Body of pancreas (tissue), 4 donors: Measurements from ENCODE around the gene UNC80.

ENCODE experiments used
- POLR2A ChIP-seq, 3 donors: fragments of 450-650 bp; IDR thresholded peaks; one replicate each; pipeline ENCODE4 v1.6.1; 2016; ENCODE audit warnings: antibody characterized with exemption in 3 of 3, mild to moderate bottlenecking in 2 of 3
- TF ChIP-seq, protein P1 (sequence below), 7 experiments: fragments of 450-650 bp in 4 of 7; fragments of 200-600 bp in 3 of 7; sonication (generic) in 3 of 7; IDR thresholded peaks; one replicate each; pipeline ENCODE4 v1.5.1; 2016 to 2019; ENCODE audit warnings: antibody characterized with exemption in 7 of 7

GRCh38 chr2:209977386-209978239 is 206.0 kb downstream of the UNC80 start:
- TF ChIP-seq, protein P1, sequence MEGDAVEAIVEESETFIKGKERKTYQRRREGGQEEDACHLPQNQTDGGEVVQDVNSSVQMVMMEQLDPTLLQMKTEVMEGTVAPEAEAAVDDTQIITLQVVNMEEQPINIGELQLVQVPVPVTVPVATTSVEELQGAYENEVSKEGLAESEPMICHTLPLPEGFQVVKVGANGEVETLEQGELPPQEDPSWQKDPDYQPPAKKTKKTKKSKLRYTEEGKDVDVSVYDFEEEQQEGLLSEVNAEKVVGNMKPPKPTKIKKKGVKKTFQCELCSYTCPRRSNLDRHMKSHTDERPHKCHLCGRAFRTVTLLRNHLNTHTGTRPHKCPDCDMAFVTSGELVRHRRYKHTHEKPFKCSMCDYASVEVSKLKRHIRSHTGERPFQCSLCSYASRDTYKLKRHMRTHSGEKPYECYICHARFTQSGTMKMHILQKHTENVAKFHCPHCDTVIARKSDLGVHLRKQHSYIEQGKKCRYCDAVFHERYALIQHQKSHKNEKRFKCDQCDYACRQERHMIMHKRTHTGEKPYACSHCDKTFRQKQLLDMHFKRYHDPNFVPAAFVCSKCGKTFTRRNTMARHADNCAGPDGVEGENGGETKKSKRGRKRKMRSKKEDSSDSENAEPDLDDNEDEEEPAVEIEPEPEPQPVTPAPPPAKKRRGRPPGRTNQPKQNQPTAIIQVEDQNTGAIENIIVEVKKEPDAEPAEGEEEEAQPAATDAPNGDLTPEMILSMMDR (IDR thresholded peaks at IDR 0.05), result peak; percentile 51 to 80 (median 69)
- no peak for TF ChIP-seq POLR2A (IDR thresholded peaks at IDR 0.05)
